OCI-LY3 (cell line): ENCODE results near the gene STAT6.

Source experiments
- H2AFZ ChIP-seq: fragments of 200-600, 300-600 bp; shearing (Covaris generic); 2 replicates; pipeline ENCODE4 v1.6.0; 2014; ENCODE audit warnings: antibody characterized with exemption, low read depth, low read length
- H3K27ac ChIP-seq: fragments of 200-600, 300-600 bp; sonication (generic); 2 replicates; pipeline ENCODE4 v1.5.1; 2014; ENCODE audit warnings: mild to moderate bottlenecking, low read length, moderate library complexity, mixed read lengths
- H3K27me3 ChIP-seq: fragments of 200-600, 300-600 bp; sonication (generic); 2 replicates; pipeline ENCODE4 v1.6.1; 2014; ENCODE audit warnings: low read depth, low read length, mixed read lengths
- H3K36me3 ChIP-seq: fragments of 200-600, 300-600 bp; sonication (generic); replicated peaks from 2 replicates; pipeline ENCODE3; 2014; ENCODE audit warnings: low read depth, low read length, mixed read lengths
- H3K4me1 ChIP-seq: fragments of 300-600, 200-600 bp; sonication (generic); 2 replicates; pipeline ENCODE4 v1.6.1; 2014; ENCODE audit warnings: low read length, mixed read lengths
- H3K4me2 ChIP-seq: fragments of 200-600, 300-600 bp; sonication (generic); 2 replicates; pipeline ENCODE4 v1.6.1; 2014; ENCODE audit warnings: low read length, mixed read lengths
- H3K4me3 ChIP-seq: fragments of 300-600, 200-600 bp; sonication (generic); 2 replicates; pipeline ENCODE4 v1.5.1; 2014; ENCODE audit warnings: antibody characterized with exemption, mild to moderate bottlenecking, low read length, moderate library complexity
- H3K79me2 ChIP-seq: fragments of 300-600, 200-600 bp; shearing (Covaris generic); 2 replicates; pipeline ENCODE4 v1.6.1; 2014; ENCODE audit warnings: mild to moderate bottlenecking, low read length, mixed read lengths
- H3K9ac ChIP-seq: fragments of 300-600, 200-600 bp; shearing (Covaris generic); 2 replicates; pipeline ENCODE4 v1.6.0; 2014; ENCODE audit warnings: mild to moderate bottlenecking, low read length, moderate library complexity
- H3K9me3 ChIP-seq: fragments of 200-600, 300-600 bp; shearing (Covaris generic); 2 replicates; pipeline ENCODE4 v1.6.1; 2014; ENCODE audit warnings: low read length, mixed read lengths; ENCODE audit not compliant: insufficient read depth
- H4K20me1 ChIP-seq: fragments of 200-600, 300-600 bp; sonication (generic); 2 replicates; pipeline ENCODE4 v1.6.1; 2016; ENCODE audit warnings: low read length, mixed read lengths; ENCODE audit not compliant: insufficient read depth
- CTCF ChIP-seq: fragments of 200-600, 300-600 bp; sonication (generic); IDR thresholded peaks from 2 replicates; pipeline ENCODE4 v1.5.1; 2014; ENCODE audit warnings: antibody characterized with exemption, low read length, low read depth
- EZH2phosphoT487 ChIP-seq: fragments of 200-600 bp; shearing (Covaris generic); IDR thresholded peaks from 2 replicates; pipeline ENCODE4 v1.6.1; 2018; ENCODE audit warnings: antibody characterized with exemption, mixed run types, low read depth

Gene STAT6

GRCh38 chr12:57145460-57146059 is 34.4 kb upstream of the STAT6 start:
- H3K27ac ChIP-seq, result no peak overlapping the region
- no peaks in the 10 kb centered on the region for H3K4me1 ChIP-seq
- no peak overlapping the region for H2AFZ ChIP-seq
- no peak overlapping the region for H3K4me3 ChIP-seq
- TF ChIP-seq CTCF, result no peak
- TF ChIP-seq EZH2phosphoT487, result no peak
- no peaks in the 10 kb centered on the region for H4K20me1 ChIP-seq
- no peaks in the 10 kb centered on the region for H3K27me3 ChIP-seq
- no peaks in the 10 kb centered on the region for H3K79me2 ChIP-seq
- H3K9me3 ChIP-seq, result no peaks in the 10 kb centered on the region
- H3K36me3 ChIP-seq, result no peaks in the 10 kb centered on the region
- H3K9ac ChIP-seq, result no peak overlapping the region
- no peak overlapping the region for H3K4me2 ChIP-seq

- Histone ChIP-seq H3K4me3 (no peak overlapping the region), H3K79me2 (no peaks in the 10 kb centered on the region), H3K27me3 (0 out of 2 replicates have a peak, but pooled peaks cover 3% of the 10 kb centered on the region), H3K9ac (no peak overlapping the region), H4K20me1 (no peaks in the 10 kb centered on the region), H3K9me3 (no peaks in the 10 kb centered on the region), H3K4me1 (no peaks in the 10 kb centered on the region), H3K27ac (no peak overlapping the region), H3K36me3 (no peaks in the 10 kb centered on the region), H3K4me2 (no peak overlapping the region), H2AFZ (no peak overlapping the region)
- TF ChIP-seq CTCF, result no peak
- TF ChIP-seq EZH2phosphoT487, result no peak
These were observed 32.3 kb upstream of the STAT6 start for GRCh38 chr12:57143454-57143853.

GRCh38 chr12:57142727-57143126 is 31.6 kb upstream of the STAT6 start:
- no peaks in the 10 kb centered on the region for H3K79me2 ChIP-seq
- no peak overlapping the region for H3K4me3 ChIP-seq
- TF ChIP-seq EZH2phosphoT487 (no peak), CTCF (no peak)
- H3K36me3 ChIP-seq, result no peaks in the 10 kb centered on the region
- no peaks in the 10 kb centered on the region for H4K20me1 ChIP-seq
- no peak overlapping the region for H3K9ac ChIP-seq
- H3K27ac ChIP-seq, result no peak overlapping the region
- no peak overlapping the region for H2AFZ ChIP-seq
- 0 out of 2 replicates have a peak, but pooled peaks cover 3% of the 10 kb centered on the region for H3K27me3 ChIP-seq
- no peak overlapping the region for H3K4me2 ChIP-seq
- no peaks in the 10 kb centered on the region for H3K9me3 ChIP-seq
- no peaks in the 10 kb centered on the region for H3K4me1 ChIP-seq

- no peaks in the 10 kb centered on the region for H3K79me2 ChIP-seq
- H3K4me2 ChIP-seq, result no peak overlapping the region
- 0 out of 2 replicates have a peak, but pooled peaks cover 3% of the 10 kb centered on the region for H3K27me3 ChIP-seq
- no peak overlapping the region for H2AFZ ChIP-seq
- TF ChIP-seq CTCF, result no peak
- TF ChIP-seq EZH2phosphoT487, result no peak
- H3K9ac ChIP-seq, result no peak overlapping the region
- no peaks in the 10 kb centered on the region for H4K20me1 ChIP-seq
- no peaks in the 10 kb centered on the region for H3K9me3 ChIP-seq
- H3K27ac ChIP-seq, result no peak overlapping the region
- H3K4me3 ChIP-seq, result no peak overlapping the region
- H3K4me1 ChIP-seq, result no peaks in the 10 kb centered on the region
- no peaks in the 10 kb centered on the region for H3K36me3 ChIP-seq
These were observed 31.0 kb upstream of the STAT6 start for GRCh38 chr12:57142121-57142520.
